CD4-positive, alpha-beta T cell treated with Interleukin-17A for 4 hours (primary cell): Measurements from ENCODE around the gene ALPL.
A peak's percentile ranks its signal among the peaks of the same experiment; 100 is the strongest.

Experiments
- DNase-seq: peaks from one replicate; pipeline ENCODE4 v3.0.0-alpha.2; 2020; ENCODE audit warnings: mixed read lengths

Gene ALPL

DNA sequence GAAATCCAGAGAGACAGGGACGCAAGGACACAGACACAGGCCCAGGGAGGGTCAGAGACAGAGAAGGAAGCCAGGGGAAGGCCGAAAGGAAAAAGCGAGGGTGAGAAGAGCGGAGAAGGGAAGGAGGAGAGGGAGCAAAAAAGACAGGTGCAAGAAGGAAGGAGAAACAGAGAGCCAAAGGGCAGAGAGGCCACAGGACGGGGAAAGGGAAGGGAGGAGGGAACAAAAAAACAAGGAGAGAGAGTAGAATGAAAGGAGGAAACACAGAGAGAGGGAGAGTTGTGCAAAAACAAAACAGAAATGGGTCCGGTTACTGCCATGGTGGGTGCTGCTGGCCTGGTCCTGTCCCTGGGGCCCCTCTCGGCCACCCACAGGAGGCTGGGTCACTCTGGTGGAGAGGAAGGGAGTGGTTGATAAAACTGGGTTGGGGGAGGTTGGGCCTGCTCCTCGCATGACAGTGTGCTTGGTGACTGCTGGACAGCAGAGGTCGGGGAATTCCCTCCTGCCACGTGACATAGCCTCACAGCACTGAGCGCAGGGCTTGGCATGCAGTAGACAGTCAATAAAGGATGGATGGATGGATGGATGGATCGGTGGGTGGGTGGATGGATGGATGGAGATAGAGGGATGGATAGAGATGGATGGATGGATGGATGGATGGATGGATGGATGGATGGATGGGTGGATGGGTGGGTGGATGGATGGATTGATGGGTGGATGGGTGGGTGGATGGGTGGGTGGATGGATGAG is 95.2 kb downstream of the ALPL start:
- DNase-seq: no peak

DNA sequence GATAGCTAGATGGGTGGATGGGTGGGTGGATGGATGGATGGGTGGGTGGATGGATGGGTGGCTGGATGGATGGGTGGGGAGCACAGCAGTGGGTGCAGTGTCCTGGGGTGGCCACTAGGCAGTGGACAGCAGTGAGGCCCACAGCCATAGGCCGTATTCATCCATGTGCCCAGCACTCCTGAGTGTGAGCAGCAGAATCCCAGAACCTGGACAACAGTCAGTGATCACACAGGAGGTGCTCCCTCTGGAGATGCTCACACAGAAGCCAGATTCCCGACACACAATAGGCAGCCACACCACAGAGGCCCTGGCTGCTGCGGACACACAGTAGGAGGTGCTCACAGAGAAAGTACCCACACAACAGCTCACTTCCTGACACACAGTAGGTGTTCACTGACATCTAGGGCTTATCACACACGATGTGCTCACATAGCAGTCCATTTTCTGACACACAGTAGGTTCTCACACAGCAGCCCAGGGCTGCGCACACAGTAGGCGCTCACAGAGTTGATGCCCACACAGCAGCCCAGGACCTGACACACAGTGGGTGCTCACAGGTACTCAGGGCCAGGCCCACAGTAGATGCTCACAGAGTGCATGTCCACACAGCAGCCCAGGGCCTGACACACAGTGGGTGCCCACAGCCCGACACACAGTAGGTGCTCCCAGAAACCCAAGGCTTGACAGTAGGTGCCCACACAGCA is 95.9 kb downstream of the ALPL start:
- DNase-seq: no peak

DNA sequence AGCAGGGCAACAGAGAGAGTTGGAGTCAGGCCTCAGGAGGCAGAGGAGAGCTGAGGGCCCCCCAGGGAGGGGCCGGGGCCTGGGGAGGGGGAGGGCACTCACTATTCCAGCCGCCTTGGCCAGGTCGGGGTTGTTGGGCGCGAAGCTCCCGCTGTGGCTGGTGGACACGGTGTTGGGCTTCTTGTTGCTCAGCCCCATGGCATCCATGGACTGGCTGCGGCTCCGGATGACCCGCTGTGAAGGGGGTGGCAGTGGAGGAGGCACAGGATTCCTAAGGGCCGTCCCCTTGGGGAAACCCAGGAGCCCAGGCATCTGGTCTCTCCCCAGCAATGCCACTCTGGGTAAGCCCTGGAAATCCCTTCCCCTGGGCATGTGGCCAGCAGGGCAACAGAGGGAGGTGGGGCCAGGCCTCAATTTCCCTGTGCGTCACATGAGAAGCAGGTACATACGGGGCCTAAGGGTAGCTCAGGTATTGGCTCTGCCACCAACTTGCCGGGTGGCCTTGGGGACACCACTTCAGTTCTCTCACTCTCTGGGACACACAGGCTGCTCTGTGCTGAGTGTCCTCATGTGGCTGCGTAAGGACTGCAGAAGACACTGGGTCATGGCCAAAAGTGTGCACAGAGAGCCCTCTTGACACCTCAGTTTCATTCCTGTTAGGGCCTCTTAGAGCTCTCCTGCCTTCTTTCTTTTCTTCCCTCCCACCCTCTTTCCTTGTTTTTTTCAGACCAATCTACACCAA is 96.9 kb downstream of the ALPL start:
- no peak for DNase-seq

DNA sequence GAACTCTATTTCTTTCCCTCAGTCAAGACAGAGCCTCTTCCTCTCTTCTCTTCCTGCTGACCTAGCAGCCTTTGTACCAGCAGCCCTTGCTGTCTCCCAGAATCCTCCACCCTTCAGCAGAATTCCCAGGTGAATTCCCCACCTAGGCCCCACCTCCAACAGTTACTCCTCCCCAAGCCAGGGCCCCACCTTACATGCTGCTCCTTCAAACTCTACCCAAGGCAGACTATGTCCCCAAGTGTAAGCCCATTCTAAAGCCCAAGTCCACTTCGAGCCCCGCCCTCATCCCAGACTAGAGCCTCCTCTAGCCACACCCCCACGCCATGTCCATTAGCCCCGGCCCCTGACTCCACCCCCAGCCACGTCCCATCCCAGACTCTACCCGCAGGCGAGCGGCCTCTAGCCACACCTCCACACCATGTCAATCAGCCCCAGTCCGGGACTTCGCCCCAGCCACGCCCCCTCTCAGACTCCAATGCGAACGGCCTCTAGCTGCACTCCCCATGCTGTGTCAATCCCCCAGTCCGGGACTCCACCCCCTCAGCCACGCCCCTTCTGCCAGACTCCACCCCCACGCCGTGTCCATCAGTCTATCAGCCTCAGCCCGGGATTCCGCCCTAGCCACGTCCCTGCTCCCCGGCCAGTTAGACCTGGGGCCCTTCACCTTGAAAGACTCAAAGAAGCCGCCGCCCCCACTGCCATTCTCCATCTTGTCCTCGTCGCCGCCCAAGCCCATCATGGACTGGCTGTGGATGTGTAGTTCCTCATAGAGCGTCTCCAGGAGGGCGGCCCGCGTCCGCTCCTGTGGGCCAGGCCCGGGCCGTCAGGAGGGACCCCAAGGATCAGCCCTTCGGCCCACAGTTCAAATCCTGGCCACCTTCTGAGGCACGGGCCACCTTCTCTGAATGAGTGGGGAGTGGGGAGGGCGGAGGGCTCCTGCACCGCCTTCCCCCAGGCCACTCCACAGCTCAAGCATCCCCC is 98.6 kb downstream of the ALPL start:
- peak; percentile 18 for DNase-seq

DNA sequence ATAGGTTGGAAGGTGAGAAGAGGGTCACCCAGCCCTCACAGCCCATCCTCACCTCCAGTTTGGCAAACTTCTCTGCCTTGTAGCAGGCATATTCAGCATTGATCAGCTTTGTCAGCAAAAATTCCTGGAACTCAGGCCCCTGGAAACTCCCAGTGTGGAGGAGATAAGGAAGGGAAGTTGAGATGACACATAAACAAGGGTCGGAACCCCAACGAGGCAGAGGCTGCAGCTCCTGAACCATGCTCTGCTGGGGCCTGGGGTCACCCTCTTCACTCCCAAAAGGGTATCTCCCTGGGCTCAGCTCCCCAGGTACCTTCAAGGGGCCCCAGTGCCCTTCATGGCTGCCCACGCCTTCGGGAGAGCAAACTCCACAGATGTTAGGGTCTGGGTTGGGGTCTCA is 99.6 kb downstream of the ALPL start:
- no peak for DNase-seq

DNA sequence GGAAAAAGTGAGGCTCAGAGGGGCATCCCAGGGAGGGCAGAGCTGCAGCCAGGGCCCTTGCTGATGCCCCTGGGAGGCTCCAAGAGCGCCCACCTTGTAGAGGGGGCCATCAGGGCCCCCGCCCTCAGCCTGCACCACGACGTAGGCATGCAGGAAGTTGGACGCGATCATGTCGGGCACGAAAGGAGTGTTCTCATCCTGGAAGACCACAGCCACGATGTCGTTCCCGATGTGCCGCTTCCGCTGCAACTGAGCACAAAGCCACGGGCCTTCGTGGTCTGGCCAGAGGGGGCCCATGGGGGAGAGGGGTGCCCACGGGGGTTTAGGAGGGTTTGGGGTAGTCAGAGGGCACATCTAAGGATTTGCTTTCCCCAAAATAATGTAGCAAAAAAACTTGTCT is 100.8 kb downstream of the ALPL start:
- DNase-seq: no peak

DNA sequence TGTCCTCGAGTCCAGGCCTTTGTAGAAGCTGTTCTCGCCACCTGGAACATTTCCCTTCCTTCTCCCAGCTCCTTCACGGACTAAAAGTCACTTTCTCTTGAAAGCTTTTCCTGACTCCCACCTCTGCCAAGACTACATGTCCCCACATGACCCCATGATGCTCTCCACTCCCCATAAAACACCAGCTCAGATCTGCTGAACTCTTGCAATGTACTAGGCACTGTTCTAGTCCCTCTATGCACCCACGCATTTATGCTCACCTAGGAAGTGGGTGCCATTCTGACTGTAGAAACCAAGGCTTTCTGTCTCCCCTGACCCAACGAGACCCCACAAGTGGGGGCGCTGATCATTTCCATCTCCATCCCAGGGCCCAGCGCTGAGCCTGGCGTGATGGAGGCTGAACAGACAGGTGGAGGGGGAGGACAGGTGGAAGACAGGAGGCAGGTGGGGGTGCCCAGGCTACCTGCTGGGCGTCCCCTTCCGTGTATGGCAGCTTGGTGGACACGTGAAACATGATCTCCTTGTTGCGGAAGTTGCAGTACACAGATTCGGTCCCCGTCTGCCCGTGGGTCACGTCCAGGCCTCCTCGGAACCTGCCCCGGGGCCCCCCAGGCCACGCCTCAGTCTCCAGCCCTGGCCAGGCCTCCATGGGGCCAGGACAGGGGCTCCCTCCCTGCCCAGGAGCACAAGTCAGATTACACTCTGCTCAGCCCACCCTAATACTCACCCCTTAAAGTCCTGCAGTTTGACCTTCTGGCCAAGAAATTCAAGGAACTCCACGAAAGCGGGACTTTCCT is 102.0 kb downstream of the ALPL start:
- no peak for DNase-seq

DNA sequence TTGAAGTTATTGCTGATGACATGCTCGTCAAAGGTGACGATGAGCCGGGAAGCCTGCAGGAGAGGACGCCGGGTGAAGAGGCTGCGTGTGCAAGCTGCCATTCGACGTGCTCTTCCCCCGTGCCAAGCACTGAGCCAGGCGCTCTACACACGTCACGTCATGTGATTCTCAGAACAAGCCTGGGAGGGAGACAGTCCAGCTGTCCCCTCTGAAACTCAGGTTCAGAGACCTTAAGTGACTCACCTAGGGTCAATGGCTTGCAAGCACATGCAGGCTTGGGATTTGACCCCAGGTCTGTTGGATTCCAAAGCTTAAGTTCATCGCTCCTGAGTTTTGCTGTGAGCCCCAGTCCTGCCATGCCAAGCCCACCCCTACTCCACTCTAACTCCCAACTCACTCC is 102.8 kb downstream of the ALPL start:
- DNase-seq: no peak

DNA sequence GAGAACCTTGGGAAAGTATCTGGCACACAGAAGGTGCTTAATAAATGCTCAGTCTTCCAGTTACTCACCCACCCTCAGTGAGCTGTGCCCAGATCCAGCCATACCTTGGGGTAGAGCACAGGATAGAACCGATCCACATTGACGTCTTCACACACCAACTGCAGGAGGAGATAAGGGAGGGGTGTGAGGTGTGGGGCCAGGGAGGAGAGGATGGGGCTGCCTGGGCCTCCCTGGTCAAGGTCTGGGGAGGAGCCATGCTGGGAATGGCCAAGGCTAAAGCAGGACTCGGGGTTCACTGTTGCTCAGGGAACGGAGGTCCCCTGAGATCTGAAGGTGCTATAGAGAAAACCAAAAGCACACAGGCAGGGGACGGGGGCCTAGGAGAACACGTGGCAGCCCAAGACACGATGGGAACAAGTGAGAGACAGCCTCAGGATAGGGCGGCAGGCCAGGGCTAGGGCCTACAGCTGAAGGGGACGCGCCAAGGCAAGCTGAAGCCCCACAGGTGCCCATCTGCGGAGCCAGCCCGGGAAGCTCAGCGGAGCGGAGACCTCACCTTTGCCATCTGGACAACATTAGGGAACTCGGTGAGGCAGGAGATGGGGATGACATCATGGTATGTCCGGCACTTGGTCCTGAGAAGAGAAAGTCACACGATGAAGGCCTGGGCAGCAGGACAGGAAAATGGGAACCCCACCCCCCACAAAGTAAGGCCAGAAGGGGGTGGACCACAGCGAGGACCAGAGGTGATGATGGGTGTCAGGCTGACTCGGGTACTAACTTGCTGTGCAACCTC is 104.0 kb downstream of the ALPL start:
- no peak for DNase-seq

DNA sequence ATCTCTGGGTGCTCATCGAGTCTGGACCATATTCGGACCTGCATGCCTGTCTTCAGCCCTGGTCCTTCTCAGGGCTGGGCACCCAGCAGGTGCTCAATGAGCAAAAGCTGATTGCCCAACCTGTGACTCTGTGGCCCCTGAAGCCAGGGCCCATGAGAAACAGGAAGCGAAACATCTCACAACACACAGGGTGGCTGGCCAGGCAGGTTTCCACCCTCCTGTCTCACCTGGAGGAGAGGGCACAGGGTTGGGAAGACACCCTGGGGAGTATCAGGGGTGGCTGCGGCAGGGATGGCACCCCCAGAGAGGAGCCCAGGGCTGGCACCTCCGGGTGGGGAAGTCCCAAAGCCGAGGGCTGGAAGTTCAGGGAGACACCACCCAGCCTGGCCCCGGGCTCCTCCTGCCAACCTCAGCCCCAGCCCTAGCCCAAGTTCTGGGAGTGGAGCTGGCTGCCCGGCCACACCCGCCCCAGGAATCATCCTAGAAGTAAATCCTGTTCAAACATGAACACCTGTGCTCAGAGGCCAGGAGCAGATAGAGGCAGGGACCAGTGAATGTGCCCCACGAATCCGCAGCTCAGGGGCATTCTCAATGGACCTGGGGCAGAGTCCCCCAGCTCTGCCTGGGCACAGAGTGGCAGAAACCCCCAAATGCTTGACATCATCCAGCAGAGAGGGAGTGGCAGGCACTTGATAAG is 105.3 kb downstream of the ALPL start:
- DNase-seq: no peak

DNA sequence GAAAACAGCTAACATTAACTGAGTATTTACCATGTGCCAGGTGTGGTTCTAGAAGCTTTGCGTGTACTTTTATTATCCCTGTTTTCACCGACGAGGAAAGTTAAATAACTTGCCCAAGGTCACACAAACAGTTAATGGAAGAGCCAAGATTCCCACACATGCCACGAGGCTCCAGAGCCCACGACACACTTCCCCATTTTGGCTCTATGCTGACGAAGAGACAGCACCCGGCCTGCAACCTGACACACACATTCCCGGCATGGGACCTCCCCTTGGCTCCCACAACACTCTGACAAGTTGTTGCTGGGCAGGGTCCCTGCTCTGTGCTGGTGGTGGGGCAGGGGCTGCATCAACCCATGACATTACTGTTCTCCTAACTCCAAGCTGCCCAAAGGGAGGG is 107.1 kb downstream of the ALPL start:
- DNase-seq: no peak

DNA sequence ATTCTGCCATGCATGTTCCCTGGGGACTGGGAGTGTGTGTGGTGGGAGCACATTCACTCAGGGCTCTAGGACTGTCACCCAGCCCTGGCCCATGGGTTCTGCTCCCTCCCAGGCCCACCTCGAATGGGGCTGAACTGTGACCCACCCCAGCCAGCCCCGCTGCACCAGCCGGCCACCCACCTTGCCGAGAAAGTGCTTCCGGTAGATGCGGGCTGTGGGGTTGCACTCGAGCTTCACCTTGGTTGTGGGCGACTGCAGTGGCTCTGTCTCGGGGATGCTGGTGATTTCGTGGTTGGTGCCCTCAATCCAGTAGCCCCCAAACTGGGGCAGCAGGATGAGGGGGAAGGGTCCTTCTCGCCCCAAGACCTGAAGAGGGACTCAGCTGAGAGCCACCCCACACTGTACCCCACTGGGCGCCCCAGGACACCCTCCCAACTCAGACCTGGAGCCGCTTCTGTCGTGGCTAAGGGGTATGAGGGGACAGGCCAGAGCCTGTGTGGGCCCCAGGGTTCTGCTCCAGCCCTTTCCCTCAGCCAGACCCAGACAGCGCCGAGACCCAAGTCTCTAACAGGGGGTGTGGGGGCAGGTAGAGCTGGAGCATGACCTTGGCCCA is 108.0 kb downstream of the ALPL start:
- DNase-seq: no peak

DNA sequence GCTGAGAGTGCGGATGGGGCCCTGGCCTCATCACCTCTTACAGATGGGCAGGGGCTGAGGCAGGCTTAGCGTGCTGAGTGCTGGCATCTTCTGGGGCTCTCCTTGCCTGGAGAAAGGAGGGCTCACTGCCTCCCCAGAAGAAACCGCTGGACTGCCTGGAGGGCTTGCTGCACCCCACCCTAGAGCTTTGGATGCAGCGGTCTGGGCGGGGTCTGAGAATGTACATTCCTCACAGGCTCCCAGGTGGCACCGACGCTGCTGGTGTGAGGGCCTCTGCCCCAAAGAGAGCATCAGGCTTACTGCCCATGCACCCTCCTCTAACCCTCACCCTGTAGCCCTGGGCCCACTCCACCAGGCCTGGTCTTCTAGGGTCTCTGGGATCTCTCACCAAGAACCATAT is 108.8 kb downstream of the ALPL start:
- DNase-seq: no peak

DNA sequence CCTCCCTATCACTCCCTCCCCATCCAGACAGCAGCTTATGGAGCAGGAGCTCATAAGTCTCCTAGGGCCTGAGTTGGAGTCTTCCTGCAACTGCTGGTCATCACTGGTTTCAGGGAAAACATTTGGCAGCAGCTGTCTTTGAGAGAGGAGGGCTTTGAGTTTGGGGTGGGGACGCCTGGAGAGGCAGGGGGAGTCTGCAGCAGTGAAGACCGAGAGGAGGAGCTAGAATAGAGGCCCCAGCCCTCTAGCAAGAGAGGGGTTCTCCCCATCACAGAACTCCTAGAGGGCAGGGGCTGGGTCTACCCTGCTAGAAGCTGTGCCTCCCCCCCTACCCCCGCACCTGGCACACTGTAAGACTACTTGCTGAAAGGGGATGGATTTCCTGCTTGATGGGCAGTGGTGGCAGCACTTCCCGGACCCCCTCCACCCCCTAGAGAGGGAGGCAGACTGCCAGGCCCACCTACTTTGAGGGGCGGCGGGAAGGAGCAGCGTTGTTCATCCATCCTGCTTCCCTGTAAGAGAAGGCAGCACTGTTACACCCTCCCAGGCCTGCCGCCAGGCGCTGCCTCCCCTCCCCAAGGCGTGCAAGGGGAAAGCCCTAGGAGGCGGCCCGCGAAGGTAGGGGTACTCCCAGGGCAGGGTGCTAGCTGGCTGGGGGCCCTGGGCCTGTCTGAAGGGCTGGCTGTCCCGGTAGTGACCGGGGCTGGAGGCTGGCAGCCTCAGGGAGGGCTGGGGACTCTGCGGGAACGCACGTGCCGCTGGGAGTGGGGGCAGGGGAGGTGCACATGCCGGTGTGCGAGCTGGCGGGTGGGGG is 109.5 kb downstream of the ALPL start:
- no peak for DNase-seq

DNA sequence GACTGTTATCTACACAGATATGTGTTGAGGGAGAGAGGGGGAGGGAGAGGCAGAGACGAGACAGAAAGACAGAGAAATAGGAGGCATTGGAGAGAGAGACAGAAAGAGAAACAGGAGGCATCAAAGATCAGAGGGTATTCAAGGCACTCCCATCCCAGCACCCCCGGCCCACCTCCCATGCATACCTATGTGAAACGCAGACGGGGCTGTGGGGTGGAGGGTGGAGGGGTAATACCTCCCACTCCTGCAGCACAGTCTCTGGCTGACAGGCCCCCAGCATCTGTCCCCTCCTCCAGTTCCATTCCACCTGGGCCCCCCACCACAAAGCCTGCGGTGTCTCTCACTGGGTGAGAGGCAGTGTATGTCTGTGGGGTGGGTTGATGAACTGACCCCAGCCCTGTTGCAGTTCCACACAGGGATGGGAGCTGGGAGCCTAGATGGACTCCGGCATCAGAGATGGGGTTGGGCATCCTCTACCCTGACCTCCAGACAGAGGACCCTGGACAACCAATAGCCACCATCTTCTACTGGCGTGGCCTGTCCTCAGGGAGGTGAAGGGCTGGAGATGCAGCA is 110.2 kb downstream of the ALPL start:
- no peak for DNase-seq

DNA sequence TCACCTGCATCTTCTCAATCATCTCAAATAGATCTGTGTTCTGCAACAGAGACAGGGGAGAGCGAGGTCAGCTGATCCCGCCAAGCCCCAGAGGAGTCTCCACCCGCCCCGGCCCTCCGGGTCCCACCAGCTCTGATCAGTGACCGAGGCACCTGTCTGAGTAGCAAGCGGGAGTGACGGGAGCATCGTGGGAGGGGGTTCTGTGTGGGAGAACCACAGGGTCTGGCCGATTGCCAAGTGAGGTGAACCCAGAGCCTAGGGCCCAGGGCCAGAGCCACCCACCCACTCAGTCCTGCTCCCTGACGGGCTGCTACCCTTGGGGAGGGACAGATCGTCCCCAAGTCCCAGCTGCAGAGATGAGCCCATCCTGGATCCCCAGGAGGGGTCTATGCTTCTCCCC is 110.8 kb downstream of the ALPL start:
- no peak for DNase-seq

DNA sequence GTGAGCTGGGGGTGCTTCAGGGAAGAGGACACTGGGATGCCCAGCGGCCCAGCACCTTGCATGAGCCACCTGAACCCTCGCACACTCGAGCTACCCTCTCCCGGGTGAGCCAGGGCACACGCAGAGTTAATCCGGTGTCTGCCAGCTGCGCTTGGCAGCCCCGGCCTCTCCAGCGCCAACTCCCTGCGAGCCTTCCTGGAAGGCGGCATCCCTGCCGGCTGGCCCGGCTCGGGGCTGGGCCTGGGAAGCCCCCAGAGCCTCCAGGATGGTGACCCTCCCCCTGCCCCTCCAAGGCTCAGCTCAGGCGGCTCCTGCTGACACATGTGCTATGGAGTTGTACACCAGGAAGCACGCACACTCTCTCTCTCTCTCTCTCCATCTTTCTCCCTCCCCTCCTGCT is 111.3 kb downstream of the ALPL start:
- DNase-seq: no peak

DNA sequence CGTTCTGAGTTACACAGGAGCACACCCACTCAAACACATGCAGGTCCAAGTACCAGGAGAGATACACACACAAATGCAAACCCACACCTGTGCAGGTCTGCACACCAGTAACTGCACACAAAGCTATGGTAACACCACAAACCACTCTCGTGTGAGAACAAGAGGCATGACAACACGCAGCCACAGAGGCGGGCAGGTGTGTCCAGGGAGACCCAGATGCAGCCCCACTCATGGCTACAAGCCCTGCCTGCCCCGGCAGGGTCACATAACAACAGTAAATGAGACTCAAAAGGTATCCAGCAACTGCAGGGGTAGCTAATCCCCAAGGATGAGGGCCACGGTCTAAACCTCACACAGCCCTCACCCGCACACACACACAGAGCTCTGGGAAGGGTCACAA is 111.8 kb downstream of the ALPL start:
- no peak for DNase-seq
